Activated T-cell treated with anti-CD3 and anti-CD28 coated beads, Interleukin-2, amount 50 U/mL, for 4 hours (primary cell): ENCODE results near the gene WWC2. TPM values are rescaled to one million over a fixed set of nuclear protein-coding genes. Genes with fewer than 3 reads are reported as not detected.

Experiments
- ATAC-seq, 2 donors: fragments of 200-7000 bp; cut with Tn5 transposase; one replicate each; pipeline ENCODE4 v1.10.0; 2021
- DNase-seq: peaks from one replicate; pipeline ENCODE4 v3.0.0-alpha.2; 2020
- H3K27me3 Mint-ChIP-seq: one replicate; pipeline ENCODE4 v1.8.0; 2021; ENCODE audit warnings: low read depth, mixed read lengths
- H3K36me3 Mint-ChIP-seq: one replicate; pipeline ENCODE4 v1.8.0; 2022; ENCODE audit warnings: mixed read lengths; ENCODE audit not compliant: insufficient read depth
- H3K4me1 Mint-ChIP-seq: one replicate; pipeline ENCODE4 v1.8.0; 2021; ENCODE audit warnings: low read depth, mixed read lengths
- H3K4me3 Mint-ChIP-seq: one replicate; pipeline ENCODE4 v1.8.0; 2021; ENCODE audit warnings: mild to moderate bottlenecking, moderate library complexity, mixed read lengths
- H3K9me3 Mint-ChIP-seq: one replicate; pipeline ENCODE4 v1.8.0; 2021; ENCODE audit warnings: mixed read lengths
- total RNA-seq, 3 donors: library from RNA; stranded (reverse); gene quantifications; one replicate each; pipeline ENCODE4 v1.2.1, GENCODE V29; 2021

Gene WWC2
- total RNA-seq, 3 donors from 2014 or later: 5.6 to 7.8 (median 6.9) TPM

DNA sequence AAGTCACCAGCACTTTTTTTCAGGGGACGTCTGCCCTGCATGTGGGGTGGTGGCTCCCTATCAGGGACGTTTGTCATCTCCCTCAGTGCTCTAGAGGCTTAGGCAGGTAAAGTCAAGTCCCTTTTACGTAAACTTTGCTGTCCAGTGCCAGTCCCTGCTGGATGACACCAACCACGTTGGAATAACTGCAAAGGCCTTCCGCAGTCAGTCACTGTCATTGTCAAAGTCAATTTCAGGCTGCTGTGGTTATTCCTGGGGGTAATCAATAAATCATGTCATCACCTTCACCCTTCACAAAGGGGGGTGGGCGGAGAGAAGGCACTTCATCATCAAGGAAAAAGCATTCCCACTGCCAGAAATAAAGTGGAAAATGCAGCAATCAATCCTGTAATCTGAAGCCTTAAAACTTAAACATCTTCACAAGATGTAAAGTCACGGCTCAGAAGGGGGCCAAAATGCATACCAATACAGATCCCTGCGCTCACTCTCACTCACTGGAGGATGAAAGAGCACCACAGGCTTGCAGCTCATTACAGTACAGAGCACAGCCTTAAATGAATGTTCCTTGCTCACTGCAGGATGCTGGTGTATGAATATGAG is 164.8 kb downstream of the WWC2 start:
- Mint-ChIP-seq H3K4me1 (peaks cover 6% of the 10 kb centered on the region), H3K36me3 (no peaks in the 10 kb centered on the region), H3K9me3 (no peaks in the 10 kb centered on the region), H3K4me3 (no peak overlapping the region), H3K27me3 (peaks cover 2% of the 10 kb centered on the region)
- ATAC-seq (no peak), DNase-seq (no peak)

DNA sequence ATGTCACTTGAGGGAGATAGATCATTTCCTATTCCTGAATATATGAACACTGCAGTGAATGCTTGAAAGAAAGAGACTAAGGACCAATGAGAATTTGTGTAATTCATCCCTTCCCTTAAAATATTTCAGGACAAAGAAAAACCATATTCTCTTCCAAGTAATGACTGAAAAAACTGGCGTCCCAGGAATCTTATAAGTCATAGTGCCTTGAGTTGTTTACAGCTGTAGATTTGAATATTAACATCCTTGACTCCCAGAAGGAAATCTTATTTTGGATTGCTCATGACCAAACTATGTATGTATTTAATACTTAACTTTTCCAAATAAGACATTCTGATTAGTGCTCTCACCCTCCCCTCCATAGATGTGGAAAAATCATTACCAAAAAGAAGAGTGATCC is 165.6 kb downstream of the WWC2 start:
- Mint-ChIP-seq H3K9me3 (no peaks in the 10 kb centered on the region), H3K4me1 (peaks cover 6% of the 10 kb centered on the region), H3K27me3 (peaks cover 2% of the 10 kb centered on the region), H3K4me3 (no peak overlapping the region), H3K36me3 (no peaks in the 10 kb centered on the region)
- no peak for DNase-seq
- no peak for ATAC-seq

DNA sequence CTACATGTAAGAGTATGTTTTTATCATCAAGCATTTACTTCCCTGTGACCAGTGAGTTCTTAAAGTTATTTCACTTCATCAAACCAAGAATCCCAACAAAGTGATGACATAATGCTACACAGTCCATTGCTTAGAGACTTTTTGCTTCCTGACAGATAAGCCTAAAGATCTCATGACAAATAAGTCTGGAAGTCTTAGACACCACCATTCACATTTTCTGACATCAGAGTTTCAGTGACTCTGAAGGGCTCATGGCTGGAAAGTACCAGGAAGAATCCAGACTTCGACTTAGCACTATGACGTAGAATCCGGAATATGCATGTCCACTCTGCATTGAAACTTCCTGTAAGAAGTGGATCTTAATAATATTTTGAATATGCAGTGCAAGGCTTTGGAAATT is 167.3 kb downstream of the WWC2 start:
- H3K9me3 Mint-ChIP-seq: no peaks in the 10 kb centered on the region
- ATAC-seq (no peak), DNase-seq (no peak)
- no peaks in the 10 kb centered on the region for H3K36me3 Mint-ChIP-seq
- no peak overlapping the region for H3K4me3 Mint-ChIP-seq
- H3K4me1 Mint-ChIP-seq: peaks cover 6% of the 10 kb centered on the region
- no peaks in the 10 kb centered on the region for H3K27me3 Mint-ChIP-seq

- Mint-ChIP-seq H3K36me3 (no peaks in the 10 kb centered on the region), H3K4me3 (no peak overlapping the region), H3K4me1 (no peaks in the 10 kb centered on the region), H3K27me3 (no peaks in the 10 kb centered on the region), H3K9me3 (no peaks in the 10 kb centered on the region)
- DNase-seq (no peak), ATAC-seq (no peak)
Measured at GRCh38 chr4:183268556-183268955, 169.5 kb downstream of the WWC2 start.

- Mint-ChIP-seq H3K4me1 (no peaks in the 10 kb centered on the region), H3K36me3 (peaks cover 15% of the 10 kb centered on the region), H3K27me3 (no peaks in the 10 kb centered on the region), H3K9me3 (peaks cover 20% of the 10 kb centered on the region), H3K4me3 (no peak overlapping the region)
- no peak for DNase-seq
- ATAC-seq: no peak
Measured at GRCh38 chr4:183272384-183272783, 173.3 kb downstream of the WWC2 start.

DNA sequence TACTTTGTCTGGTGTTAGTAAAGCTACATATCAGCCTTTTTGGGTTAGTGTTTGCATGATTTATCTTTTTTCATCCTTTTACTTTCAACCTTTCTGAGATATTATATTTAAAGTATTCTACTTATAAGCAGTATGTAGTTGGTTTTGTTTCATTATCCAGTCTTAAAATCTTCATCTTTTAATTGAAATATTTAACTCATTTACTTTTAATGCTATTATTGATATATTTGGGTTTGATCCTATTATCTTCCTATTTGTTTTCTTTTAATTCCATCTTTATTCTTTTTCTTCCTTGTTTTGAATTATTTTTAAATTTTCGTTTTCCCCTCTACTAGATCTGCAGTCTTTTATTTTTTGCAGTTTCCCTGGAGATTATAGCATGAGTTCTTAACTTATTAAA is 177.0 kb downstream of the WWC2 start:
- ATAC-seq (no peak), DNase-seq (no peak)
- peaks cover 15% of the 10 kb centered on the region for H3K36me3 Mint-ChIP-seq
- no peaks in the 10 kb centered on the region for H3K4me1 Mint-ChIP-seq
- no peaks in the 10 kb centered on the region for H3K27me3 Mint-ChIP-seq
- H3K9me3 Mint-ChIP-seq: peaks cover 20% of the 10 kb centered on the region
- H3K4me3 Mint-ChIP-seq: no peak overlapping the region

- Mint-ChIP-seq H3K36me3 (peaks cover 11% of the 10 kb centered on the region), H3K9me3 (no peaks in the 10 kb centered on the region), H3K4me3 (no peak overlapping the region), H3K4me1 (no peaks in the 10 kb centered on the region), H3K27me3 (no peaks in the 10 kb centered on the region)
- no peak for DNase-seq
- no peak for ATAC-seq
Measured at GRCh38 chr4:183284258-183284785, 185.3 kb downstream of the WWC2 start.

GRCh38 chr4:183284965-183285364 is 185.9 kb downstream of the WWC2 start:
- Mint-ChIP-seq H3K4me1 (no peaks in the 10 kb centered on the region), H3K27me3 (no peaks in the 10 kb centered on the region), H3K9me3 (no peaks in the 10 kb centered on the region), H3K4me3 (no peak overlapping the region), H3K36me3 (peaks cover 11% of the 10 kb centered on the region)
- ATAC-seq: no peak
- no peak for DNase-seq

DNA sequence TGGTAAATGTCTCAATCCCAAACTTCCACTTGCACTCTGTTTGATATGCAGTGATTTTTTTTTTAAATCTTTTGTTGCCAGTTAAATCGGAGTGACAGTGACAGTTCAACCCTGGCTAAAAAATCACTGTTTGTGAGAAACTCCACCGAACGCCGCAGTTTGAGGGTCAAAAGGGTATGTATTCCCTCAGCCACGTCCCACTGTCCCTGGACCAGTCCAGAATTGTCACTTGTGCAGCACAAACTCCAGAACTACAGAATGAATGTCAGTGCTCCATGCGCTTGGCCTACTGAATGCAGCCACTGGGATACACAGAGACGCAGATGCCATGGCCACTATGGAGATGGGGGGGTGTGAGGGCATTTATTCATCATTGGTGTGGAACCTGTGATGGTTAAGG is 186.8 kb downstream of the WWC2 start:
- Mint-ChIP-seq H3K36me3 (peaks cover 12% of the 10 kb centered on the region), H3K27me3 (no peaks in the 10 kb centered on the region), H3K9me3 (no peaks in the 10 kb centered on the region), H3K4me3 (no peak overlapping the region), H3K4me1 (no peaks in the 10 kb centered on the region)
- no peak for ATAC-seq
- DNase-seq: no peak

- DNase-seq (no peak), ATAC-seq (no peak)
- H3K36me3 Mint-ChIP-seq: peaks cover 14% of the 10 kb centered on the region
- H3K9me3 Mint-ChIP-seq: no peaks in the 10 kb centered on the region
- H3K4me3 Mint-ChIP-seq: no peak overlapping the region
- H3K27me3 Mint-ChIP-seq: no peaks in the 10 kb centered on the region
- H3K4me1 Mint-ChIP-seq: no peaks in the 10 kb centered on the region
Measured at GRCh38 chr4:183286590-183287308, 187.7 kb downstream of the WWC2 start.

- no peaks in the 10 kb centered on the region for H3K27me3 Mint-ChIP-seq
- ATAC-seq (no peak), DNase-seq (no peak)
- no peaks in the 10 kb centered on the region for H3K9me3 Mint-ChIP-seq
- peaks cover 14% of the 10 kb centered on the region for H3K36me3 Mint-ChIP-seq
- no peak overlapping the region for H3K4me3 Mint-ChIP-seq
- no peaks in the 10 kb centered on the region for H3K4me1 Mint-ChIP-seq
Measured at GRCh38 chr4:183287309-183287659, 188.2 kb downstream of the WWC2 start.

DNA sequence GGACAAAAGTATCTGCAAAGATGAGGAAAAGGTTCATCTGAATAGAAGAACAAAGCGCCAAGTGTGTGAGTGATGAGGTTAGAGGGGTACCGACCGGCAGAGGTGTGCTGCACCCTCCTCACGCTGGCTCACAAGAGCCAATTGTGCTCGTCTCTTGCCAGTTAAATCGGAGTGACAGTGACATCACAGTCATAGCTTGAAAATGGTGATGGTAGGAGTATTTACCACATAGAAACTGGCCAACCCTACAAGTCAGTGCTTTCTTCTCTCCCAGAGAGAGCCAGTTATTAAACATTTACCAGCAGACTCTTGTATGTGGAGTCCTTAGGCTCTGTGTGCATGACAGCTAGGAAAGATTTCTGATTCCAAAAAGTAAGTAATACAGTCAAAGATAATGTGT is 188.6 kb downstream of the WWC2 start:
- no peaks in the 10 kb centered on the region for H3K9me3 Mint-ChIP-seq
- DNase-seq (no peak), ATAC-seq (no peak)
- peaks cover 16% of the 10 kb centered on the region for H3K36me3 Mint-ChIP-seq
- H3K4me1 Mint-ChIP-seq: no peaks in the 10 kb centered on the region
- H3K27me3 Mint-ChIP-seq: no peaks in the 10 kb centered on the region
- H3K4me3 Mint-ChIP-seq: no peak overlapping the region

GRCh38 chr4:183288955-183289354 is 189.9 kb downstream of the WWC2 start:
- Mint-ChIP-seq H3K4me3 (no peak overlapping the region), H3K36me3 (peaks cover 15% of the 10 kb centered on the region), H3K27me3 (no peaks in the 10 kb centered on the region), H3K9me3 (no peaks in the 10 kb centered on the region), H3K4me1 (no peaks in the 10 kb centered on the region)
- DNase-seq: no peak
- ATAC-seq: no peak

GRCh38 chr4:183289688-183290087 is 190.6 kb downstream of the WWC2 start:
- Mint-ChIP-seq H3K4me1 (no peaks in the 10 kb centered on the region), H3K27me3 (no peaks in the 10 kb centered on the region), H3K36me3 (peaks cover 12% of the 10 kb centered on the region), H3K4me3 (no peak overlapping the region), H3K9me3 (no peaks in the 10 kb centered on the region)
- DNase-seq (no peak), ATAC-seq (no peak)

DNA sequence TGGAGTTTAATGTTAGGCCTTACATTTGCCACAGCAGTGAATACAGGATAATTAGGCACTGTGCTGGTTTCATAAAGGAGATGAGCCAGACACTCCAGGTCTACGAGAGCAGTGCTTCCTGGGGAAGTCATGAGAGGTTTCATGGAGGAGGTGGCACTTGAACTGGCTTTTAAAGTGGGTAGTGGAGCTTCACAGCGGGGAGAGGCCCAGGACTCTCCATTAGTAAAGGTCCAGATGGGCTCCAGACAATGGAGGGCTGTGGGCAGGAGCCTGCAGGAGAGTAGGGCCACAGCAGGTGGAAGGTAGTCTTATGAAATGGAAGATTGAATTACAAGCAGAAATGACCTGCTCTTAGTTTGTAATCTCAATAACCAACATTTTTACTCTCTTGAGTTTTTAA is 192.0 kb downstream of the WWC2 start:
- no peak overlapping the region for H3K4me3 Mint-ChIP-seq
- H3K4me1 Mint-ChIP-seq: no peaks in the 10 kb centered on the region
- H3K36me3 Mint-ChIP-seq: peaks cover 12% of the 10 kb centered on the region
- DNase-seq (no peak), ATAC-seq (no peak)
- H3K9me3 Mint-ChIP-seq: no peaks in the 10 kb centered on the region
- no peaks in the 10 kb centered on the region for H3K27me3 Mint-ChIP-seq
